Measurements from ENCODE around the gene HORMAD1.

DNA sequence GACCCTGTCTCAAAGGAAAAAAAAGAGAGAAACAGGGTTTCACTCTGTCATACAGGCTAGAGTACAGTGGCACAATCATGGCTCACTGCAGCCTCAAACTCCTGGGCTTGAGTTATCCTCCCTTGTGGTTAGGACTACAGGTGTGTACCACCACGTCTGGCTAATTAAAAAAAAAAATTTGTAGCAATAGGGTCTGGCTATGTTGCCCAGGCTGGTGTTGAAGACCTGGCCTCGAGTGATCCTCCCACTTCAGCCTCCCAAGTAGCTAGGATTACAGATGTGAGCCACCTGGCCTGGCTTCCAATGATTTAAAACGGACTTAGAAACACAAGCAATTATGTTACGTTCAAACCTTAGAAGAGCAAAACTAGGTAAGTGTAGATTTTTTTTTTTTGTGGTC is 45.8 kb downstream of the HORMAD1 start:
- TF ChIP-seq, protein P1, sequence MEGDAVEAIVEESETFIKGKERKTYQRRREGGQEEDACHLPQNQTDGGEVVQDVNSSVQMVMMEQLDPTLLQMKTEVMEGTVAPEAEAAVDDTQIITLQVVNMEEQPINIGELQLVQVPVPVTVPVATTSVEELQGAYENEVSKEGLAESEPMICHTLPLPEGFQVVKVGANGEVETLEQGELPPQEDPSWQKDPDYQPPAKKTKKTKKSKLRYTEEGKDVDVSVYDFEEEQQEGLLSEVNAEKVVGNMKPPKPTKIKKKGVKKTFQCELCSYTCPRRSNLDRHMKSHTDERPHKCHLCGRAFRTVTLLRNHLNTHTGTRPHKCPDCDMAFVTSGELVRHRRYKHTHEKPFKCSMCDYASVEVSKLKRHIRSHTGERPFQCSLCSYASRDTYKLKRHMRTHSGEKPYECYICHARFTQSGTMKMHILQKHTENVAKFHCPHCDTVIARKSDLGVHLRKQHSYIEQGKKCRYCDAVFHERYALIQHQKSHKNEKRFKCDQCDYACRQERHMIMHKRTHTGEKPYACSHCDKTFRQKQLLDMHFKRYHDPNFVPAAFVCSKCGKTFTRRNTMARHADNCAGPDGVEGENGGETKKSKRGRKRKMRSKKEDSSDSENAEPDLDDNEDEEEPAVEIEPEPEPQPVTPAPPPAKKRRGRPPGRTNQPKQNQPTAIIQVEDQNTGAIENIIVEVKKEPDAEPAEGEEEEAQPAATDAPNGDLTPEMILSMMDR (IDR thresholded peaks at IDR 0.05), result no peak
- TF ChIP-seq POLR2A (IDR thresholded peaks at IDR 0.05), result no peak

Data from esophagus squamous epithelium (tissue), 4 donors.